Vagina (tissue), 2 donors: ENCODE data around the gene ANKRD42. TPM values are rescaled to one million over a fixed set of nuclear protein-coding genes. Genes with fewer than 3 reads are reported as not detected.
"Not testable (repeated sequence)": the region's sequence is repeated elsewhere in the genome, so short reads cannot be mapped to it uniquely, and the experiment has no call there.

Experiments
- DNase-seq, 2 donors: peaks; one replicate each; pipeline ENCODE4 v3.0.0-alpha.2; 2017; ENCODE audit errors: extremely low spot score in 2 of 2
- H3K27ac ChIP-seq: fragments of 200-600 bp; sonication (generic); one replicate; pipeline ENCODE4 v1.5.1; 2019
- H3K27me3 ChIP-seq: fragments of 200-600 bp; sonication (generic); one replicate; pipeline ENCODE4 v1.5.1; 2019
- H3K36me3 ChIP-seq, 2 donors: fragments of 200-600 bp; sonication (generic); one replicate each; pipeline ENCODE4 v1.5.1; 2017 to 2019
- H3K4me1 ChIP-seq: fragments of 200-600 bp; sonication (generic); one replicate; pipeline ENCODE4 v1.5.1; 2019
- H3K4me3 ChIP-seq, 2 donors: fragments of 200-600 bp; sonication (generic); 1 replicate in 1 of 2; 2 replicates in 1 of 2; pipeline ENCODE4 v1.5.1; 2016 to 2019
- H3K9me3 ChIP-seq: fragments of 200-600 bp; sonication (generic); one replicate; pipeline ENCODE4 v1.5.1; 2019
- POLR2A ChIP-seq, 2 donors: fragments of 450-650 bp; IDR thresholded peaks; one replicate each; pipeline ENCODE4 v1.6.1; 2017; ENCODE audit warnings: antibody characterized with exemption in 2 of 2, mild to moderate bottlenecking in 2 of 2, moderate library complexity in 2 of 2
- POLR2AphosphoS5 ChIP-seq, 2 donors: sonication (generic); formaldehyde crosslinking; IDR thresholded peaks; one replicate each; pipeline ENCODE4 v1.9.0; 2017; ENCODE audit warnings: antibody characterized with exemption in 2 of 2, mild to moderate bottlenecking in 2 of 2, low read depth in 1 of 2; ENCODE audit not compliant: insufficient read depth in 1 of 2
- intact Hi-C: fragments of 100-400 bp; cut with DNase I; formaldehyde crosslinking; loops from one replicate; pipeline ENCODE4 v1.15.1; 2023
- total RNA-seq: library from RNA; depleted of rRNA; stranded (reverse); fragments of >200 nt; gene quantifications from one replicate; pipeline ENCODE4 v1.2.3, GENCODE V29; 2016
- TF ChIP-seq, protein P1 (sequence below), 3 experiments: fragments of 450-650 bp in 2 of 3; fragments of 200-600 bp in 1 of 3; sonication (generic) in 1 of 3; IDR thresholded peaks; one replicate each; pipeline ENCODE4 v1.5.1; 2017 to 2019; ENCODE audit warnings: antibody characterized with exemption in 3 of 3, mild to moderate bottlenecking in 2 of 3, moderate library complexity in 2 of 3

ANKRD42 gene
- total RNA-seq, 1 donor from 2014 or later = 10.3 TPM

DNA sequence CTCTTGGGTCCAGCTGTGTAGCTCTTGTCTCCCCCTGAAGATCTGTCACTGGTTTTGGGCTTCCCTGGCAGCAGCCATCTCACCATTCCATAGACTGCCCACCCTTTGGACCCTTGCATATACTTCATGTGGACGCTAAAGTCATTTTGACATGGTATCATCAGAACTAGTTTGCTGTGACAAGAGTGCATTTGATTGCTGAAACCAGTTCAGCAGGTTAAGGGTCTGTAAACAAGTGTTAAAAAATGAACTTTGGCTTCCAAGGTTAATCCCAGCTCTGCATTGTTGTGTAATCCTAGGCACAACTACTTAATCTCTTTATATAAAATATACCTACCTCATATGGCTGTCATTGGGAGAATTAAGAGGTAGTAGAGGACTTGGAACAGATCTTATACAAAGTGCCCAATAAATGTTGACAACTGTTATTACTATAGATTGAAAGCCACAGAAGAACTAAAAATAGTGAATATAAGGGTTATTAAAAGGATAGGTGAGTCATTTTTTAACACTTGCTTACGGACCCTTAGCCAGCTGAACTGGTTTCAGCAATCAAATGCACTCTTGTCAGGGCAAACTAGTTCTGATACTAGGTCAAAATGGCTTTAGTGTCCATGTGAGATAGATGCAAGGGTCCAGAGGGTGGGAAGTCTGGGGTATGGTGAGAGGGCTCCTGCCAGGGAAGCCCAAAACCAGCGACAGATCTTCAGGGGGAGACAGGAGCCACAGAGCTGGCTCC, 63.3 kb downstream of the ANKRD42 start:
- H3K27ac ChIP-seq = no peak overlapping the region
- TF ChIP-seq, protein P1, sequence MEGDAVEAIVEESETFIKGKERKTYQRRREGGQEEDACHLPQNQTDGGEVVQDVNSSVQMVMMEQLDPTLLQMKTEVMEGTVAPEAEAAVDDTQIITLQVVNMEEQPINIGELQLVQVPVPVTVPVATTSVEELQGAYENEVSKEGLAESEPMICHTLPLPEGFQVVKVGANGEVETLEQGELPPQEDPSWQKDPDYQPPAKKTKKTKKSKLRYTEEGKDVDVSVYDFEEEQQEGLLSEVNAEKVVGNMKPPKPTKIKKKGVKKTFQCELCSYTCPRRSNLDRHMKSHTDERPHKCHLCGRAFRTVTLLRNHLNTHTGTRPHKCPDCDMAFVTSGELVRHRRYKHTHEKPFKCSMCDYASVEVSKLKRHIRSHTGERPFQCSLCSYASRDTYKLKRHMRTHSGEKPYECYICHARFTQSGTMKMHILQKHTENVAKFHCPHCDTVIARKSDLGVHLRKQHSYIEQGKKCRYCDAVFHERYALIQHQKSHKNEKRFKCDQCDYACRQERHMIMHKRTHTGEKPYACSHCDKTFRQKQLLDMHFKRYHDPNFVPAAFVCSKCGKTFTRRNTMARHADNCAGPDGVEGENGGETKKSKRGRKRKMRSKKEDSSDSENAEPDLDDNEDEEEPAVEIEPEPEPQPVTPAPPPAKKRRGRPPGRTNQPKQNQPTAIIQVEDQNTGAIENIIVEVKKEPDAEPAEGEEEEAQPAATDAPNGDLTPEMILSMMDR (IDR thresholded peaks at IDR 0.05) = no peak
- no peak for TF ChIP-seq POLR2AphosphoS5 (IDR thresholded peaks at IDR 0.05; ENCODE audit: insufficient read depth in 1 of 2, low read depth in 1 of 2)
- TF ChIP-seq POLR2A (IDR thresholded peaks at IDR 0.05) = no peak

DNA sequence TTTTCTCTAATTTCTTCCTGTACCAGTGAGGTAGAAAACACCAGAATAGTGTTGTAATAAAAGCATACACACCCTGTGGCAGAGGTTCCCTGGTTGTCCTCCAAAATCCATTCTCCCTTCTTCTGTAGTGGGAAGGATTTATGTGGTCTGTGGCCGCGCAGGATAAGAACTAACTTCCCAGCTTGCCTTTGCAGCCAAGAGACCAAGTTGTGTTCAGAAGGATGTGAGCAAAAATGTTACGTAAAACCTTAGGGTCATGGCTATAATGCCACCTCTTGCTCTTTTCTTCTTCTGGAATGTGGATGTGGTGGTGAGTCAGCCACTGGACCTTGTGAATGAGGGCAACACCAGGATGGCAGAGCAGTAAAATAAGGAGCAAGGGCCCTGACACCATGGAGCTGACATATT, 64.3 kb downstream of the ANKRD42 start:
- no peak overlapping the region for H3K4me3 ChIP-seq
- no peak for DNase-seq
- H3K27ac ChIP-seq = no peak overlapping the region
- intact Hi-C loops = loop anchor here (10.0 kb wide), 1 partner anchor 343 kb away; no protein-coding TSS in a partner anchor
- H3K4me1 ChIP-seq = peaks cover 16% of the 10 kb centered on the region
- no peaks in the 10 kb centered on the region for H3K27me3 ChIP-seq
- no peaks in the 10 kb centered on the region for H3K9me3 ChIP-seq
- H3K36me3 ChIP-seq = peaks cover 0 to 13% of the 10 kb centered on the region in 2 donors
- TF ChIP-seq, protein P1 (IDR thresholded peaks at IDR 0.05) = no peak
- TF ChIP-seq POLR2AphosphoS5 (IDR thresholded peaks at IDR 0.05; ENCODE audit: insufficient read depth in 1 of 2, low read depth in 1 of 2) = no peak
- TF ChIP-seq POLR2A (IDR thresholded peaks at IDR 0.05) = no peak

More for the DNA sequence above, 63.3 kb downstream of the ANKRD42 start:
- peaks cover 0 to 11% of the 10 kb centered on the region in 2 donors for H3K36me3 ChIP-seq
- H3K4me1 ChIP-seq = peaks cover 16% of the 10 kb centered on the region
- no peak overlapping the region for H3K4me3 ChIP-seq
- no peaks in the 10 kb centered on the region for H3K27me3 ChIP-seq
- no peak for DNase-seq
- no peaks in the 10 kb centered on the region for H3K9me3 ChIP-seq
- intact Hi-C loops = loop anchor here (10.0 kb wide), 1 partner anchor 342 kb away; no protein-coding TSS in a partner anchor

DNA sequence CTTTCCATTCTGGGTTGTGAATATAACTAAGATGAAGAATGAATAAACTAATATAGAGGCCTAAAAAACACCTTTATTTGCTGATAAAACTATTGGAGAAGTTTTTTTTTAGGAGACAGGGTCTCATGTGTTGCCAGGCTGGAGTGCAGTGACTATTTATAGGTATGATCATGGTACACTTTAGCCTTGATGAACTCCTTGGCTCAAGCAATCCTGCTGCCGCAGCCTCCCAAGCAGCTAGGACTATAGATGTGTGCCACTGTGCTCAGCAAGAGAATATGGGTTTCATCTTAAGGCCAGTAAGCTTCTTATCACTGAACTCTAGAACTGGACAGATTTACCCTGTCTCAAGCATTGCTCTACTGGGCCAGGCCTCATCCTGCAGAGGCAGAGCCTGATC, 66.0 kb downstream of the ANKRD42 start:
- intact Hi-C loops = loop anchor here (10.0 kb wide), 1 partner anchor 345 kb away; no protein-coding TSS in a partner anchor

DNA sequence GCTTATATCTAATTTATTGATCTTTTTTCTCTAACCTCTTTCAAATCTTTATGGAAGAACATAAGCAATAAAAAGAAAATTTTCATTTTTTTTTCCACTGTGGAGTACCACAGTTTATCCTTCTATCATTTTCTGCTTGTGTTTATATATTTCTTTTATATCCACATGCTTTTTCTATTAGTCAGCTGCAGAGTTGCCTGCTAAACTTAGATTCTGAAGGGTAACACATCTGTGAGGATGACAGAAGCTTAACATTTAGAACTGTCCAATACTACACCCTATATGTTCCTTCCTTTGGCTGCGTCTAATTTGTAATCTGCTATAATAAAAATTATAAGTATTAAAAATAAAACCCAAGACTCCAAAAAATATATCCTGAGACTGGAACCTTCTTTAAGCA, 71.8 kb downstream of the ANKRD42 start:
- DNase-seq = no peak
- no peak overlapping the region for H3K27ac ChIP-seq
- no peak overlapping the region for H3K4me3 ChIP-seq
- no peaks in the 10 kb centered on the region for H3K9me3 ChIP-seq
- intact Hi-C loops = no loop called here
- no peaks in the 10 kb centered on the region for H3K4me1 ChIP-seq
- H3K36me3 ChIP-seq = peaks cover 0 to 31% of the 10 kb centered on the region in 2 donors
- TF ChIP-seq POLR2A (IDR thresholded peaks at IDR 0.05) = no peak
- no peak for TF ChIP-seq POLR2AphosphoS5 (IDR thresholded peaks at IDR 0.05; ENCODE audit: insufficient read depth in 1 of 2, low read depth in 1 of 2)
- TF ChIP-seq, protein P1 (IDR thresholded peaks at IDR 0.05) = no peak
- H3K27me3 ChIP-seq = no peaks in the 10 kb centered on the region

More for the DNA sequence above, 66.0 kb downstream of the ANKRD42 start:
- H3K9me3 ChIP-seq = no peaks in the 10 kb centered on the region
- TF ChIP-seq POLR2AphosphoS5 (IDR thresholded peaks at IDR 0.05; ENCODE audit: insufficient read depth in 1 of 2, low read depth in 1 of 2) (no peak), POLR2A (IDR thresholded peaks at IDR 0.05) (no peak)
- TF ChIP-seq, protein P1 (IDR thresholded peaks at IDR 0.05) = no peak
- H3K4me1 ChIP-seq = peaks cover 16% of the 10 kb centered on the region
- H3K36me3 ChIP-seq = peaks cover 0 to 17% of the 10 kb centered on the region in 2 donors
- no peaks in the 10 kb centered on the region for H3K27me3 ChIP-seq
- H3K4me3 ChIP-seq = no peak overlapping the region
- H3K27ac ChIP-seq = no peak overlapping the region
- DNase-seq = no peak

DNA sequence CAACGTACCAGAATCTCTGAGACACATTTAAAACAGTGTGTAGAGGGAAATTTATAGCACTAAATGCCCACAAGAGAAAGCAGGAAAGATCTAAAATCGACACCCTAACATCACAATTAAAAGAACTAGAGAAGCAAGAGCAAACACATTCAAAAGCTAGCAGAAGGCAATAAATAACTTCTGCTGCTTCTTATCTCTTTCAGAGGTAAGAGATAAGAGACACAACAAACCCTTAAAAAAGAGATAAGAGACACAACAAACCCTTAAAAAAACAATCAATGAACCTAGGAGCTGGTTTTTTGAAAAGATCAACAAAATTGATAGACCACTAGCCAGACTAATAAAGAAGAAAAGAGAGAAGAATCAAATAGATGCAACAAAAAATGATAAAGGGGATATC, 75.6 kb downstream of the ANKRD42 start:
- H3K27me3 ChIP-seq, H3K4me1 ChIP-seq, H3K9me3 ChIP-seq, H3K4me3 ChIP-seq, intact Hi-C loops, DNase-seq, H3K27ac ChIP-seq: not testable (repeated sequence)
- peaks cover 0 to 58% of the 10 kb centered on the region in 2 donors for H3K36me3 ChIP-seq

DNA sequence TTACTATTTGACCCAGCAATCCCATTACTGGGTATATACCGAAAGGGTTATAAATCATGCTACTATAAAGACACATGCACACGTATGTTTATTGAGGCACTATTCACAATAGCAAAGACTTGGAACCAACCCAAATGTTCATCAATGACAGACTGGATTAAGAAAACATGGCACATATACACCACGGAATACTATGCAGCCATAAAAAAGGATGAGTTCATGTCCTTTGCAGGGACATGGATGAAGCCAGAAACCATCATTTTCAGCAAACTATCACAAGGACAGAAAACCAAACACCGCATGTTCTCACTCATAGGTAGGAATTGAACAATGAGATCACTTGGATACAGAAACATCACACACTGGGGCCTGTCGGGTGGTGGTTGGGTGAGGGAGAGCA, 78.2 kb downstream of the ANKRD42 start:
- H3K27ac ChIP-seq, intact Hi-C loops, H3K27me3 ChIP-seq, H3K4me3 ChIP-seq, H3K4me1 ChIP-seq, H3K9me3 ChIP-seq, DNase-seq: not testable (repeated sequence)
- peaks cover 0 to 52% of the 10 kb centered on the region in 2 donors for H3K36me3 ChIP-seq
